NCI-H2227 treated with DMSO at 0.1 percent for 48 hours (cell line): ENCODE data around the gene ATP6V1G3.
"Not testable (repeated sequence)": the region's sequence is repeated elsewhere in the genome, so short reads cannot be mapped to it uniquely, and the experiment has no call there.

ENCODE experiments used
- DNase-seq: peaks from one replicate; lab custom pipeline; 2025; lab: John Stamatoyannopoulos, UW

Gene ATP6V1G3

GRCh38 chr1:198540580-198540979 is at the start of gene ATP6V1G3:
TSS of gene ATP6V1G3 (minus strand) at chr1:198540680. CDS start at chr1:198540650, 30 bp downstream.
- DNase-seq = no peak

- DNase-seq = no peak
Observed at GRCh38 chr1:198588845-198589244, 48.4 kb upstream of the ATP6V1G3 start.

GRCh38 chr1:198584163-198584562 is 43.7 kb upstream of the ATP6V1G3 start:
- no peak for DNase-seq

GRCh38 chr1:198583209-198583802 is 42.8 kb upstream of the ATP6V1G3 start:
- DNase-seq = not testable (repeated sequence)

- DNase-seq = no peak
Observed at GRCh38 chr1:198577444-198577843, 37.0 kb upstream of the ATP6V1G3 start.

- DNase-seq = no peak
Observed at GRCh38 chr1:198575798-198576641, 35.5 kb upstream of the ATP6V1G3 start.

- no peak for DNase-seq
Observed at GRCh38 chr1:198575292-198575691, 34.8 kb upstream of the ATP6V1G3 start.

- no peak for DNase-seq
Observed at GRCh38 chr1:198574325-198574724, 33.8 kb upstream of the ATP6V1G3 start.

GRCh38 chr1:198564716-198565115 is 24.2 kb upstream of the ATP6V1G3 start:
- no peak for DNase-seq

GRCh38 chr1:198564157-198564556 is 23.7 kb upstream of the ATP6V1G3 start:
- DNase-seq = no peak

- no peak for DNase-seq
Observed at GRCh38 chr1:198563583-198563982, 23.1 kb upstream of the ATP6V1G3 start.

- peak; percentile 47 for DNase-seq
Observed at GRCh38 chr1:198560161-198560560, 19.7 kb upstream of the ATP6V1G3 start.

- no peak for DNase-seq
Observed at GRCh38 chr1:198559362-198559761, 18.9 kb upstream of the ATP6V1G3 start.

GRCh38 chr1:198558402-198558801 is 17.9 kb upstream of the ATP6V1G3 start:
- no peak for DNase-seq

GRCh38 chr1:198556971-198557370 is 16.5 kb upstream of the ATP6V1G3 start:
- no peak for DNase-seq

GRCh38 chr1:198552668-198553416 is 12.4 kb upstream of the ATP6V1G3 start:
- no peak for DNase-seq

GRCh38 chr1:198550941-198551524 is 10.6 kb upstream of the ATP6V1G3 start:
- no peak for DNase-seq

- DNase-seq = no peak
Observed at GRCh38 chr1:198549866-198550265, 9.4 kb upstream of the ATP6V1G3 start.

GRCh38 chr1:198548890-198549289 is 8.4 kb upstream of the ATP6V1G3 start:
- no peak for DNase-seq

- no peak for DNase-seq
Observed at GRCh38 chr1:198545156-198545555, 4.7 kb upstream of the ATP6V1G3 start.

GRCh38 chr1:198544265-198544664 is 3.8 kb upstream of the ATP6V1G3 start:
- no peak for DNase-seq

- no peak for DNase-seq
Observed at GRCh38 chr1:198543670-198544260, 3.3 kb upstream of the ATP6V1G3 start.
